ENCODE results near the gene NPPB.
A peak's percentile ranks its signal among the peaks of the same experiment; 100 is the strongest.

The NPPB gene

GRCh38 chr1:11838349-11839272 lies 20.1 kb downstream of the NPPB start:
- Mint-ChIP-seq H3K27me3 (no peaks in the 10 kb centered on the region), H3K4me1 (ENCODE audit: low read depth) (peaks cover 45% of the 10 kb centered on the region), H3K36me3 (ENCODE audit: low read depth) (peaks cover 100% of the 10 kb centered on the region), H3K9me3 (no peaks in the 10 kb centered on the region), H3K4me3 (no peak overlapping the region), H3K27ac (peak overlapping the region; percentile 35)
- intact Hi-C loops (cut with micrococcal nuclease) = loop anchor here (1.0 to 2.0 kb wide), 2 partner anchors 56 to 68 kb away; no protein-coding TSS in a partner anchor

- intact Hi-C loops (cut with micrococcal nuclease) = loop anchor here (1.0 to 2.0 kb wide), 2 partner anchors 56 to 69 kb away; no protein-coding TSS in a partner anchor
- Mint-ChIP-seq H3K36me3 (ENCODE audit: low read depth) (peaks cover 100% of the 10 kb centered on the region), H3K27ac (no peak overlapping the region), H3K27me3 (no peaks in the 10 kb centered on the region), H3K4me3 (no peak overlapping the region), H3K9me3 (no peaks in the 10 kb centered on the region), H3K4me1 (ENCODE audit: low read depth) (peaks cover 43% of the 10 kb centered on the region)
These were observed 20.9 kb downstream of the NPPB start for GRCh38 chr1:11837767-11838348.

GRCh38 chr1:11836955-11837766 lies 21.6 kb downstream of the NPPB start:
- Mint-ChIP-seq H3K27me3 (no peaks in the 10 kb centered on the region), H3K9me3 (no peaks in the 10 kb centered on the region), H3K4me1 (ENCODE audit: low read depth) (peaks cover 42% of the 10 kb centered on the region), H3K36me3 (ENCODE audit: low read depth) (peaks cover 100% of the 10 kb centered on the region), H3K27ac (no peak overlapping the region), H3K4me3 (no peak overlapping the region)
- intact Hi-C loops (cut with micrococcal nuclease) = no loop called here

- H3K4me3 Mint-ChIP-seq = no peak overlapping the region
- H3K9me3 Mint-ChIP-seq = no peaks in the 10 kb centered on the region
- H3K27me3 Mint-ChIP-seq = no peaks in the 10 kb centered on the region
- H3K4me1 Mint-ChIP-seq (ENCODE audit: low read depth) = peaks cover 27% of the 10 kb centered on the region
- H3K27ac Mint-ChIP-seq = no peak overlapping the region
- peaks cover 100% of the 10 kb centered on the region for H3K36me3 Mint-ChIP-seq (ENCODE audit: low read depth)
- intact Hi-C loops (cut with micrococcal nuclease) = no loop called here
These were observed 23.1 kb downstream of the NPPB start for GRCh38 chr1:11835441-11836225.

- H3K27ac Mint-ChIP-seq = no peak overlapping the region
- intact Hi-C loops (cut with micrococcal nuclease) = no loop called here
- no peak overlapping the region for H3K4me3 Mint-ChIP-seq
- no peaks in the 10 kb centered on the region for H3K9me3 Mint-ChIP-seq
- peaks cover 22% of the 10 kb centered on the region for H3K4me1 Mint-ChIP-seq (ENCODE audit: low read depth)
- no peaks in the 10 kb centered on the region for H3K27me3 Mint-ChIP-seq
- peaks cover 100% of the 10 kb centered on the region for H3K36me3 Mint-ChIP-seq (ENCODE audit: low read depth)
These were observed 24.8 kb downstream of the NPPB start for GRCh38 chr1:11833900-11834299.

GRCh38 chr1:11833497-11833896 lies 25.2 kb downstream of the NPPB start:
- Mint-ChIP-seq H3K4me3 (no peak overlapping the region), H3K4me1 (ENCODE audit: low read depth) (peaks cover 19% of the 10 kb centered on the region), H3K27me3 (no peaks in the 10 kb centered on the region), H3K9me3 (no peaks in the 10 kb centered on the region), H3K36me3 (ENCODE audit: low read depth) (peaks cover 100% of the 10 kb centered on the region), H3K27ac (no peak overlapping the region)
- intact Hi-C loops (cut with micrococcal nuclease) = no loop called here

- Mint-ChIP-seq H3K4me3 (no peak overlapping the region), H3K4me1 (ENCODE audit: low read depth) (peaks cover 17% of the 10 kb centered on the region), H3K9me3 (no peaks in the 10 kb centered on the region), H3K36me3 (ENCODE audit: low read depth) (peaks cover 100% of the 10 kb centered on the region), H3K27me3 (no peaks in the 10 kb centered on the region), H3K27ac (peak overlapping the region; percentile 48)
- intact Hi-C loops (cut with micrococcal nuclease) = no loop called here
These were observed 26.6 kb downstream of the NPPB start for GRCh38 chr1:11831945-11832725.

- no peaks in the 10 kb centered on the region for H3K9me3 Mint-ChIP-seq
- no peak overlapping the region for H3K4me3 Mint-ChIP-seq
- H3K4me1 Mint-ChIP-seq (ENCODE audit: low read depth) = peaks cover 12% of the 10 kb centered on the region
- H3K27ac Mint-ChIP-seq = peak overlapping the region; percentile 43
- peaks cover 100% of the 10 kb centered on the region for H3K36me3 Mint-ChIP-seq (ENCODE audit: low read depth)
- no peaks in the 10 kb centered on the region for H3K27me3 Mint-ChIP-seq
- intact Hi-C loops (cut with micrococcal nuclease) = no loop called here
These were observed 30.2 kb downstream of the NPPB start for GRCh38 chr1:11828511-11828910.

- H3K9me3 Mint-ChIP-seq = no peaks in the 10 kb centered on the region
- no peak overlapping the region for H3K4me3 Mint-ChIP-seq
- H3K27me3 Mint-ChIP-seq = no peaks in the 10 kb centered on the region
- H3K36me3 Mint-ChIP-seq (ENCODE audit: low read depth) = peaks cover 100% of the 10 kb centered on the region
- no peaks in the 10 kb centered on the region for H3K4me1 Mint-ChIP-seq (ENCODE audit: low read depth)
- intact Hi-C loops (cut with micrococcal nuclease) = no loop called here
- no peak overlapping the region for H3K27ac Mint-ChIP-seq
These were observed 31.8 kb downstream of the NPPB start for GRCh38 chr1:11826946-11827345.

GRCh38 chr1:11825131-11825530 lies 33.6 kb downstream of the NPPB start:
- Mint-ChIP-seq H3K9me3 (no peaks in the 10 kb centered on the region), H3K27me3 (no peaks in the 10 kb centered on the region), H3K27ac (no peak overlapping the region), H3K4me1 (ENCODE audit: low read depth) (no peaks in the 10 kb centered on the region), H3K4me3 (no peak overlapping the region), H3K36me3 (ENCODE audit: low read depth) (peaks cover 100% of the 10 kb centered on the region)
- intact Hi-C loops (cut with micrococcal nuclease) = no loop called here

GRCh38 chr1:11823366-11824137 lies 35.2 kb downstream of the NPPB start:
- no peaks in the 10 kb centered on the region for H3K27me3 Mint-ChIP-seq
- intact Hi-C loops (cut with micrococcal nuclease) = no loop called here
- no peaks in the 10 kb centered on the region for H3K9me3 Mint-ChIP-seq
- peaks cover 100% of the 10 kb centered on the region for H3K36me3 Mint-ChIP-seq (ENCODE audit: low read depth)
- no peak overlapping the region for H3K4me3 Mint-ChIP-seq
- H3K27ac Mint-ChIP-seq = no peak overlapping the region
- no peaks in the 10 kb centered on the region for H3K4me1 Mint-ChIP-seq (ENCODE audit: low read depth)

GRCh38 chr1:11822091-11822490 lies 36.7 kb downstream of the NPPB start:
- Mint-ChIP-seq H3K27ac (no peak overlapping the region), H3K27me3 (no peaks in the 10 kb centered on the region), H3K36me3 (ENCODE audit: low read depth) (peaks cover 100% of the 10 kb centered on the region), H3K4me1 (ENCODE audit: low read depth) (peaks cover 5% of the 10 kb centered on the region), H3K9me3 (no peaks in the 10 kb centered on the region), H3K4me3 (no peak overlapping the region)
- intact Hi-C loops (cut with micrococcal nuclease) = no loop called here
